Sigmoid colon (tissue), 7 donors: ENCODE measurements around the gene REC8. TPM values are rescaled to one million over a fixed set of nuclear protein-coding genes. Genes with fewer than 3 reads are reported as not detected.

Source experiments
- DNase-seq: peaks from one replicate; pipeline ENCODE4 v3.0.0-alpha.2; 2019
- H3K27ac ChIP-seq, 4 donors: fragments of 200-600 bp; sonication (generic); one replicate each; pipeline ENCODE4 v1.5.1; 2016 to 2019; ENCODE audit warnings: mild to moderate bottlenecking in 1 of 4
- H3K27me3 ChIP-seq, 3 donors: fragments of 200-600 bp; sonication (generic); one replicate each; pipeline ENCODE4 v1.5.1; 2019; ENCODE audit warnings: mild to moderate bottlenecking in 1 of 3
- H3K36me3 ChIP-seq, 4 donors: fragments of 200-600 bp; sonication (generic); one replicate each; pipeline ENCODE4 v1.5.1; 2016 to 2019
- H3K4me1 ChIP-seq, 4 donors: fragments of 200-600 bp; sonication (generic); one replicate each; pipeline ENCODE4 v1.5.1; 2017 to 2019
- H3K4me3 ChIP-seq, 4 donors: fragments of 200-600 bp; sonication (generic); one replicate each; pipeline ENCODE4 v1.5.1; 2017 to 2019; ENCODE audit warnings: mild to moderate bottlenecking in 2 of 4, moderate library complexity in 1 of 4
- H3K9me3 ChIP-seq, 4 donors: fragments of 200-600 bp in 3 of 4; sonication (generic) in 3 of 4; one replicate each; pipeline versions ENCODE4 v1.5.1 to v1.6.1; 2013 to 2019
- CTCF ChIP-seq, 4 experiments: fragments of 450-650 bp in 3 of 4; fragments of 200-600 bp in 1 of 4; IDR thresholded peaks; one replicate each; pipeline ENCODE4 v1.5.1; 2016 to 2019; ENCODE audit warnings: antibody characterized with exemption in 4 of 4, mild to moderate bottlenecking in 3 of 4, moderate library complexity in 2 of 4
- EP300 ChIP-seq, 4 donors: sonication (generic); formaldehyde crosslinking; IDR thresholded peaks; one replicate each; pipeline ENCODE4 v1.6.1; 2017; ENCODE audit warnings: antibody characterized with exemption in 4 of 4
- POLR2A ChIP-seq, 2 donors: fragments of 450-650 bp; IDR thresholded peaks; one replicate each; pipeline ENCODE4 v1.6.1; 2016; ENCODE audit warnings: antibody characterized with exemption in 2 of 2, mild to moderate bottlenecking in 2 of 2, moderate library complexity in 2 of 2
- POLR2AphosphoS5 ChIP-seq, 4 donors: sonication (generic); formaldehyde crosslinking; IDR thresholded peaks; one replicate each; pipeline ENCODE4 v1.6.1; 2017; ENCODE audit warnings: antibody characterized with exemption in 4 of 4
- WGBS, 2 donors: extraction: QIAGEN DNeasy Blood & Tissue Kit; methylation state at CpG; one replicate each; pipeline ENCODE4 v1.1.7; 2013; 5-methylcytosine and 5-hydroxymethylcytosine counted together
- intact Hi-C: fragments of 100-400 bp; cut with DNase I; formaldehyde crosslinking; loops from one replicate; pipeline ENCODE4 v1.15.1; 2023
- polyA plus RNA-seq, 3 donors: library from polyadenylated mRNA; stranded (reverse); fragments of 200-250 nt; gene quantifications; one replicate each; pipeline ENCODE4 v1.2.3, GENCODE V29; 2013
- total RNA-seq, 4 donors: library from RNA; depleted of rRNA; stranded (reverse); fragments of >200 nt; gene quantifications; one replicate each; pipeline ENCODE4 v1.1.0, GENCODE V29; 2016
- donor health status: healthy with polysubstance abuse.
- donor health status: Bipolar disorder and iron deficiency.
- donor health status: healthy.

The REC8 gene
- total and polyA plus RNA-seq, 7 donors = 1.8 to 24.1 (median 6.4) TPM

DNA sequence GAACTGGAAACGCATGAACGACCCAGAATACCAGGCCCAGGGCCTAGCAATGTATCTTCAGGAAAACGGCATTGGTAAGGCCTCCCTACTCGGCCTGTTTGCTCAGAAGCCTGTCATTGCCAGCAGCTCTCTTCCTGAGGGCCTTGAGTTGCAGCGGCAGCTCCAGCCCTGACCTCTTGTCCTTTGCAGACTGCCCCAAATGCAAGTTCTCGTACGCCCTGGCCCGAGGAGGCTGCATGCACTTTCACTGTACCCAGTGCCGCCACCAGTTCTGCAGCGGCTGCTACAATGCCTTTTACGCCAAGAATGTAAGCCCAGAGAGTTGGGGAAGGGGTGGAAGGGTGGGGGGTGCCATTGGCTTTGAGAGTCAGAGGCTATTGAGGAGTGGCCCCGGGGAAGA is 14.5 kb upstream of the REC8 start:
- Histone ChIP-seq H3K27ac (no peak overlapping the region), H3K36me3 (peaks cover 38 to 70% (median 49%) of the 10 kb centered on the region in 4 donors), H3K4me3 (no peak overlapping the region), H3K4me1 (peaks cover 0 to 15% (median 14%) of the 10 kb centered on the region in 4 donors), H3K27me3 (no peaks in the 10 kb centered on the region), H3K9me3 (no peaks in the 10 kb centered on the region)
- WGBS, 2 donors = 93 to 95% methylated on average over 12 of the region's 12 CpGs
- no peak for TF ChIP-seq EP300 (IDR thresholded peaks at IDR 0.05)
- TF ChIP-seq CTCF (IDR thresholded peaks at IDR 0.05) = no peak
- TF ChIP-seq POLR2AphosphoS5 (IDR thresholded peaks at IDR 0.05) = no peak
- TF ChIP-seq POLR2A (IDR thresholded peaks at IDR 0.05) = no peak
- intact Hi-C loops = no loop called here
- DNase-seq = no peak

GRCh38 chr14:24159777-24160498 is 11.9 kb upstream of the REC8 start:
- Histone ChIP-seq H3K4me1 (peaks cover 0 to 40% (median 28%) of the 10 kb centered on the region in 4 donors), H3K36me3 (peaks cover 45 to 73% (median 53%) of the 10 kb centered on the region in 4 donors), H3K27ac (peak overlapping the region; percentile 90 to 97 (median 92)), H3K4me3 (no peak overlapping the region), H3K27me3 (no peaks in the 10 kb centered on the region), H3K9me3 (no peaks in the 10 kb centered on the region)
- TF ChIP-seq CTCF (IDR thresholded peaks at IDR 0.05) = peak in 1 of 4 experiments; percentile 10
- TF ChIP-seq EP300 (IDR thresholded peaks at IDR 0.05) = no peak
- WGBS, 2 donors = 90 to 92% methylated on average over 11 of the region's 11 CpGs
- intact Hi-C loops = loop anchor here (2.0 kb wide), 2 partner anchors 13 to 29 kb away; partner anchors contain the start of genes IPO4, PSME2 and RNF31
- DNase-seq = no peak

GRCh38 chr14:24160499-24160849 is 11.4 kb upstream of the REC8 start:
- no peaks in the 10 kb centered on the region for H3K9me3 ChIP-seq
- no peak overlapping the region for H3K4me3 ChIP-seq
- H3K27me3 ChIP-seq = no peaks in the 10 kb centered on the region
- peak overlapping the region; percentile 90 to 97 (median 92) for H3K27ac ChIP-seq
- peaks cover 46 to 73% (median 53%) of the 10 kb centered on the region in 4 donors for H3K36me3 ChIP-seq
- DNase-seq = no peak
- 91 to 96% methylated on average over 4 of the region's 4 CpGs for WGBS, 2 donors
- intact Hi-C loops = loop anchor here (2.0 kb wide), 2 partner anchors 14 to 28 kb away; partner anchors contain the start of genes IPO4, PSME2 and RNF31
- H3K4me1 ChIP-seq = peaks cover 0 to 40% (median 28%) of the 10 kb centered on the region in 4 donors
- TF ChIP-seq POLR2A (IDR thresholded peaks at IDR 0.05) = no peak
- no peak for TF ChIP-seq EP300 (IDR thresholded peaks at IDR 0.05)
- TF ChIP-seq POLR2AphosphoS5 (IDR thresholded peaks at IDR 0.05) = no peak
- TF ChIP-seq CTCF (IDR thresholded peaks at IDR 0.05) = no peak

GRCh38 chr14:24160850-24161804 is 10.8 kb upstream of the REC8 start, which contains the start of gene IRF9:
Gene IRF9 (plus strand): TSS chr14:24161265. CDS start chr14:24162145, 880 bp downstream.
- DNase-seq = peak; percentile 98
- H3K9me3 ChIP-seq = no peaks in the 10 kb centered on the region
- TF ChIP-seq EP300 (IDR thresholded peaks at IDR 0.05) (peak in 2 of 4 donors; percentile 34 to 86), CTCF (IDR thresholded peaks at IDR 0.05) (peak; percentile 91 to 96 (median 94)), POLR2AphosphoS5 (IDR thresholded peaks at IDR 0.05) (peak; percentile 68 to 93 (median 83)), POLR2A (IDR thresholded peaks at IDR 0.05) (peak; percentile 25 to 48)
- H3K4me3 ChIP-seq = peak within 1 kb of the TSS; percentile 55 to 77 (median 63)
- 0% methylated on average over 12 of the region's 12 CpGs for WGBS, 2 donors
- H3K4me1 ChIP-seq = peaks cover 0 to 40% (median 28%) of the 10 kb centered on the region in 4 donors
- H3K27ac ChIP-seq = peak within 1 kb of the TSS; percentile 90 to 97 (median 92)
- H3K27me3 ChIP-seq = no peaks in the 10 kb centered on the region
- peaks cover 41 to 73% (median 52%) of the 10 kb centered on the region in 4 donors for H3K36me3 ChIP-seq
- intact Hi-C loops = loop anchor here (1.0 to 2.0 kb wide), 3 partner anchors 14 to 47 kb away; partner anchors contain the start of genes DCAF11, IPO4, NRL and PSME2
